K562 (cell line): ENCODE results near the gene ST7. TPM values are rescaled to one million over a fixed set of nuclear protein-coding genes. Genes with fewer than 3 reads are reported as not detected.

Experiments used
- AFF4 ChIP-seq: sonication (generic); formaldehyde crosslinking; IDR thresholded peaks from 2 replicates; pipeline ENCODE4 v1.8.0; 2023; ENCODE audit warnings: mild to moderate bottlenecking, missing genetic modification reagents
- C11orf30 ChIP-seq: fragments of 450-650 bp; IDR thresholded peaks from 2 replicates; pipeline ENCODE4 v1.6.1; 2016; ENCODE audit warnings: low read depth, mild to moderate bottlenecking
- CSDE1 ChIP-seq, 2 experiments: fragments of 450-650 bp; IDR thresholded peaks; 2 replicates each; pipeline ENCODE4 v1.6.1; 2016; ENCODE audit warnings: mild to moderate bottlenecking in 1 of 2
- MEIS2 ChIP-seq: fragments of 450-650 bp; IDR thresholded peaks from 2 replicates; pipeline ENCODE4 v1.6.1; 2014; ENCODE audit warnings: mild to moderate bottlenecking; ENCODE audit not compliant: partially characterized antibody
- STAT5A ChIP-seq: IDR thresholded peaks from 2 replicates; pipeline ENCODE4 v1.6.1; 2012; ENCODE audit warnings: low read length, inconsistent platforms, borderline replicate concordance
- STAT6 ChIP-seq: sonication (generic); formaldehyde crosslinking; IDR thresholded peaks from 2 replicates; pipeline ENCODE4 v1.8.1; 2023; ENCODE audit warnings: mild to moderate bottlenecking, missing genetic modification reagents
- ZBTB33 ChIP-seq: sonication (generic); formaldehyde crosslinking; IDR thresholded peaks from 2 replicates; pipeline ENCODE4 v1.8.1; 2023; ENCODE audit warnings: mild to moderate bottlenecking, missing genetic modification reagents
- ZNF318 ChIP-seq, 2 experiments: fragments of 450-650 bp; IDR thresholded peaks; 2 replicates each; pipeline ENCODE4 v1.6.1; 2016; ENCODE audit warnings: mild to moderate bottlenecking in 2 of 2, borderline replicate concordance in 1 of 2, low read depth in 1 of 2, moderate library complexity in 1 of 2
- ZNF324 ChIP-seq: fragments of 250-450 bp; sonication (Bioruptor Pico); IDR thresholded peaks from 2 replicates; pipeline ENCODE4 v1.4.0; 2020; ENCODE audit warnings: mild to moderate bottlenecking
- polyA plus RNA-seq, 8 experiments: library from polyadenylated mRNA; depleted of rRNA in 4 of 8; stranded (reverse) in 5 of 8; unstranded in 3 of 8; fragments of >200 nt; fragmentation: Nextera tagmentation in 2 of 8; fragmentation: Illumina TruSeq in 1 of 8; extraction: Ambion mirVana in 2 of 8; extraction: Trizol in 1 of 8; gene quantifications; 2 replicates each; pipeline versions ENCODE4 v1.2.1 to v1.2.3, GENCODE V29; 2011 to 2014; ENCODE audit warnings: inconsistent platforms in 1 of 8, missing spikeins in 1 of 8
- total RNA-seq, 7 experiments: library from RNA; depleted of rRNA in 6 of 7; stranded (reverse); fragments of >200 nt in 6 of 7; fragmentation: Illumina TruSeq in 2 of 7; extraction: Trizol in 2 of 7; gene quantifications; 2 replicates each; pipeline versions ENCODE4 v1.2.1 to v1.2.3, GENCODE V29; 2011 to 2021; ENCODE audit warnings: low replicate concordance in 1 of 7

ST7 gene
- total and polyA plus RNA-seq, 9 of the 15 experiments (the other 6 are each of a cell fraction or from before 2014, with no cell fraction given): 23.9 to 56.3 (median 36.9) TPM

GRCh38 chr7:117124591-117125220, 171.4 kb downstream of the ST7 start (continued):
- TF ChIP-seq ZNF318 (IDR thresholded peaks at IDR 0.05; ENCODE audit: borderline replicate concordance in 1 of 2, low read depth in 1 of 2) (peak; percentile 47 to 74; a peak in 2 of 4 replicates), ZBTB33 (CRISPR knock-in tag) (no peak), STAT6 (CRISPR knock-in tag) (no peak), CSDE1 (IDR thresholded peaks at IDR 0.05) (0 out of 4 replicates have a peak, but pooled peaks of 1 of the 2 experiments have one; percentile 26), C11orf30 (peak; percentile 92), AFF4 (CRISPR knock-in tag) (peak; percentile 82; the same call in 1 of the 2 replicates), ZNF324 (CRISPR knock-in tag) (no peak), STAT5A (peak; percentile 26; the same call in 1 of the 2 replicates), MEIS2 (peak; percentile 94)
